Stimulated activated memory B cell treated with anti-CD40 and anti-IgM and Interleukin-4, amounts not matched to agents 10 μg/mL and 1 μg/mL and 100 μg/mL, for 72 hours (primary cell): ENCODE measurements around the gene DRD3.
A peak's percentile ranks its signal among the peaks of the same experiment; 100 is the strongest.

Experiments
- ATAC-seq: fragments of 150-1000 bp; cut with Tn5 transposase; 2 replicates; pipeline ENCODE4 v1.10.0; 2021
- H3K27ac Mint-ChIP-seq: one replicate; pipeline ENCODE4 v1.8.0; 2022; ENCODE audit warnings: mild to moderate bottlenecking, mixed read lengths
- H3K27me3 Mint-ChIP-seq: one replicate; pipeline ENCODE4 v1.8.0; 2022; ENCODE audit warnings: mixed read lengths
- H3K36me3 Mint-ChIP-seq: one replicate; pipeline ENCODE4 v1.8.0; 2022; ENCODE audit warnings: mixed read lengths
- H3K4me1 Mint-ChIP-seq: one replicate; pipeline ENCODE4 v1.8.0; 2022; ENCODE audit warnings: mixed read lengths
- H3K4me3 Mint-ChIP-seq: one replicate; pipeline ENCODE4 v1.8.0; 2022; ENCODE audit warnings: mild to moderate bottlenecking, moderate library complexity, mixed read lengths
- H3K9me3 Mint-ChIP-seq: one replicate; pipeline ENCODE4 v1.8.0; 2022; ENCODE audit warnings: mixed read lengths

Gene DRD3

GRCh38 chr3:114152519-114153151 lies 26.2 kb downstream of the DRD3 start:
- Mint-ChIP-seq H3K27ac (peak overlapping the region; percentile 62), H3K4me3 (peak overlapping the region; percentile 72), H3K4me1 (no peaks in the 10 kb centered on the region), H3K9me3 (no peaks in the 10 kb centered on the region), H3K27me3 (no peaks in the 10 kb centered on the region), H3K36me3 (no peaks in the 10 kb centered on the region)
- ATAC-seq, result peak; percentile 92

GRCh38 chr3:114151091-114151490 lies 27.8 kb downstream of the DRD3 start:
- no peaks in the 10 kb centered on the region for H3K9me3 Mint-ChIP-seq
- no peak overlapping the region for H3K4me3 Mint-ChIP-seq
- H3K27ac Mint-ChIP-seq, result no peak overlapping the region
- no peaks in the 10 kb centered on the region for H3K4me1 Mint-ChIP-seq
- ATAC-seq, result no peak
- no peaks in the 10 kb centered on the region for H3K27me3 Mint-ChIP-seq
- H3K36me3 Mint-ChIP-seq, result no peaks in the 10 kb centered on the region

- Mint-ChIP-seq H3K36me3 (no peaks in the 10 kb centered on the region), H3K9me3 (no peaks in the 10 kb centered on the region), H3K4me1 (peaks cover 12% of the 10 kb centered on the region), H3K4me3 (no peak overlapping the region), H3K27ac (no peak overlapping the region), H3K27me3 (no peaks in the 10 kb centered on the region)
- no peak for ATAC-seq
These were observed 31.6 kb downstream of the DRD3 start for GRCh38 chr3:114147251-114147650.

- Mint-ChIP-seq H3K9me3 (no peaks in the 10 kb centered on the region), H3K27me3 (no peaks in the 10 kb centered on the region), H3K27ac (peak overlapping the region; percentile 45), H3K36me3 (no peaks in the 10 kb centered on the region), H3K4me1 (peaks cover 12% of the 10 kb centered on the region), H3K4me3 (no peak overlapping the region)
- peak; percentile 81 for ATAC-seq
These were observed 33.8 kb downstream of the DRD3 start for GRCh38 chr3:114144909-114145688.

GRCh38 chr3:114143817-114144216 lies 35.0 kb downstream of the DRD3 start:
- H3K27me3 Mint-ChIP-seq, result no peaks in the 10 kb centered on the region
- ATAC-seq, result no peak
- H3K4me3 Mint-ChIP-seq, result no peak overlapping the region
- no peaks in the 10 kb centered on the region for H3K36me3 Mint-ChIP-seq
- no peaks in the 10 kb centered on the region for H3K9me3 Mint-ChIP-seq
- no peak overlapping the region for H3K27ac Mint-ChIP-seq
- peaks cover 12% of the 10 kb centered on the region for H3K4me1 Mint-ChIP-seq

GRCh38 chr3:114139836-114140235 lies 39.0 kb downstream of the DRD3 start:
- no peak for ATAC-seq
- Mint-ChIP-seq H3K4me3 (no peak overlapping the region), H3K36me3 (no peaks in the 10 kb centered on the region), H3K9me3 (peaks cover 3% of the 10 kb centered on the region), H3K27ac (no peak overlapping the region), H3K27me3 (no peaks in the 10 kb centered on the region), H3K4me1 (peaks cover 9% of the 10 kb centered on the region)

GRCh38 chr3:114133947-114134346 lies 44.9 kb downstream of the DRD3 start:
- no peak for ATAC-seq
- no peaks in the 10 kb centered on the region for H3K36me3 Mint-ChIP-seq

GRCh38 chr3:114132500-114132899 lies 46.4 kb downstream of the DRD3 start:
- no peaks in the 10 kb centered on the region for H3K9me3 Mint-ChIP-seq
- no peak overlapping the region for H3K27ac Mint-ChIP-seq
- H3K4me1 Mint-ChIP-seq, result no peaks in the 10 kb centered on the region
- ATAC-seq, result no peak
- H3K36me3 Mint-ChIP-seq, result no peaks in the 10 kb centered on the region
- H3K27me3 Mint-ChIP-seq, result no peaks in the 10 kb centered on the region
- no peak overlapping the region for H3K4me3 Mint-ChIP-seq

More at GRCh38 chr3:114133947-114134346, 44.9 kb downstream of the DRD3 start:
- H3K27me3 Mint-ChIP-seq, result no peaks in the 10 kb centered on the region
- H3K4me3 Mint-ChIP-seq, result no peak overlapping the region
- peaks cover 3% of the 10 kb centered on the region for H3K9me3 Mint-ChIP-seq
- H3K27ac Mint-ChIP-seq, result no peak overlapping the region
- no peaks in the 10 kb centered on the region for H3K4me1 Mint-ChIP-seq

- ATAC-seq, result no peak
- H3K4me1 Mint-ChIP-seq, result no peaks in the 10 kb centered on the region
- peaks cover under 1% of the 10 kb centered on the region for H3K27me3 Mint-ChIP-seq
- H3K27ac Mint-ChIP-seq, result no peak overlapping the region
- H3K9me3 Mint-ChIP-seq, result no peaks in the 10 kb centered on the region
- H3K36me3 Mint-ChIP-seq, result no peaks in the 10 kb centered on the region
- H3K4me3 Mint-ChIP-seq, result no peak overlapping the region
These were observed 50.0 kb downstream of the DRD3 start for GRCh38 chr3:114128826-114129225.

- Mint-ChIP-seq H3K27ac (no peak overlapping the region), H3K36me3 (no peaks in the 10 kb centered on the region), H3K4me1 (no peaks in the 10 kb centered on the region), H3K4me3 (no peak overlapping the region), H3K27me3 (peaks cover 7% of the 10 kb centered on the region), H3K9me3 (no peaks in the 10 kb centered on the region)
- no peak for ATAC-seq
These were observed 50.6 kb downstream of the DRD3 start for GRCh38 chr3:114128231-114128630.

- Mint-ChIP-seq H3K36me3 (no peaks in the 10 kb centered on the region), H3K27ac (no peak overlapping the region), H3K4me1 (no peaks in the 10 kb centered on the region), H3K9me3 (no peaks in the 10 kb centered on the region), H3K27me3 (peaks cover 8% of the 10 kb centered on the region), H3K4me3 (no peak overlapping the region)
- no peak for ATAC-seq
These were observed 51.3 kb downstream of the DRD3 start for GRCh38 chr3:114127517-114127916.

- Mint-ChIP-seq H3K27ac (no peak overlapping the region), H3K9me3 (no peaks in the 10 kb centered on the region), H3K4me3 (no peak overlapping the region), H3K36me3 (no peaks in the 10 kb centered on the region), H3K4me1 (no peaks in the 10 kb centered on the region), H3K27me3 (peaks cover 8% of the 10 kb centered on the region)
- ATAC-seq, result no peak
These were observed 52.4 kb downstream of the DRD3 start for GRCh38 chr3:114126461-114126860.

GRCh38 chr3:114122027-114122709 lies 56.7 kb downstream of the DRD3 start:
- no peaks in the 10 kb centered on the region for H3K36me3 Mint-ChIP-seq
- ATAC-seq, result no peak
- H3K27me3 Mint-ChIP-seq, result peaks cover 8% of the 10 kb centered on the region
- no peaks in the 10 kb centered on the region for H3K9me3 Mint-ChIP-seq
- no peak overlapping the region for H3K27ac Mint-ChIP-seq
- no peak overlapping the region for H3K4me3 Mint-ChIP-seq
- no peaks in the 10 kb centered on the region for H3K4me1 Mint-ChIP-seq

GRCh38 chr3:114120211-114120610 lies 58.6 kb downstream of the DRD3 start:
- Mint-ChIP-seq H3K4me3 (no peak overlapping the region), H3K4me1 (no peaks in the 10 kb centered on the region), H3K27me3 (peaks cover 8% of the 10 kb centered on the region), H3K36me3 (no peaks in the 10 kb centered on the region), H3K9me3 (no peaks in the 10 kb centered on the region), H3K27ac (no peak overlapping the region)
- ATAC-seq, result no peak

- Mint-ChIP-seq H3K4me1 (no peaks in the 10 kb centered on the region), H3K9me3 (no peaks in the 10 kb centered on the region), H3K4me3 (no peak overlapping the region), H3K27ac (no peak overlapping the region), H3K36me3 (no peaks in the 10 kb centered on the region), H3K27me3 (peaks cover 8% of the 10 kb centered on the region)
- no peak for ATAC-seq
These were observed 59.1 kb downstream of the DRD3 start for GRCh38 chr3:114119776-114120175.

GRCh38 chr3:114115143-114115542 lies 63.7 kb downstream of the DRD3 start:
- Mint-ChIP-seq H3K36me3 (no peaks in the 10 kb centered on the region), H3K9me3 (no peaks in the 10 kb centered on the region), H3K27ac (no peak overlapping the region), H3K27me3 (peaks cover 2% of the 10 kb centered on the region), H3K4me3 (no peak overlapping the region), H3K4me1 (no peaks in the 10 kb centered on the region)
- no peak for ATAC-seq
